BLaER1 treated with 17β-estradiol and CSF1 and Interleukin-3, amounts not matched to agents 10 nM and 100 nM (cell line): ENCODE measurements around the gene USP31.
"Not testable (repeated sequence)": the region's sequence is repeated elsewhere in the genome, so short reads cannot be mapped to it uniquely, and the experiment has no call there.

Experiments
- H3K27ac ChIP-seq, 11 experiments: shearing (Covaris generic); formaldehyde crosslinking; 2 replicates each; pipeline ENCODE4 v1.8.1; 2022
- H3K27me3 ChIP-seq, 11 experiments: shearing (Covaris generic); formaldehyde crosslinking; 2 replicates each; pipeline ENCODE4 v1.8.1; 2022
- H3K36me3 ChIP-seq, 11 experiments: shearing (Covaris generic); formaldehyde crosslinking; 2 replicates each; pipeline ENCODE4 v1.8.1; 2022
- H3K4me1 ChIP-seq, 10 experiments: shearing (Covaris generic); formaldehyde crosslinking; 2 replicates each; pipeline ENCODE4 v1.8.1; 2022
- H3K4me2 ChIP-seq, 11 experiments: shearing (Covaris generic); formaldehyde crosslinking; 2 replicates each; pipeline ENCODE4 v1.8.1; 2022
- H3K4me3 ChIP-seq, 10 experiments: shearing (Covaris generic); formaldehyde crosslinking; 2 replicates each; pipeline ENCODE4 v1.8.1; 2022
- H3K9ac ChIP-seq, 11 experiments: shearing (Covaris generic); formaldehyde crosslinking; 2 replicates each; pipeline ENCODE4 v1.8.1; 2022
- H3K9me3 ChIP-seq, 11 experiments: shearing (Covaris generic); formaldehyde crosslinking; replicated peaks in 1 of 11; 2 replicates each; pipeline ENCODE4 v1.8.1; 2022
- H4K20me1 ChIP-seq, 11 experiments: shearing (Covaris generic); formaldehyde crosslinking; 2 replicates each; pipeline ENCODE4 v1.8.1; 2022
- Cebpa-rat ChIP-seq, 11 experiments: shearing (Covaris generic); IDR thresholded peaks; 2 replicates each; pipeline ENCODE4 v1.8.1; 2022

The USP31 gene

DNA sequence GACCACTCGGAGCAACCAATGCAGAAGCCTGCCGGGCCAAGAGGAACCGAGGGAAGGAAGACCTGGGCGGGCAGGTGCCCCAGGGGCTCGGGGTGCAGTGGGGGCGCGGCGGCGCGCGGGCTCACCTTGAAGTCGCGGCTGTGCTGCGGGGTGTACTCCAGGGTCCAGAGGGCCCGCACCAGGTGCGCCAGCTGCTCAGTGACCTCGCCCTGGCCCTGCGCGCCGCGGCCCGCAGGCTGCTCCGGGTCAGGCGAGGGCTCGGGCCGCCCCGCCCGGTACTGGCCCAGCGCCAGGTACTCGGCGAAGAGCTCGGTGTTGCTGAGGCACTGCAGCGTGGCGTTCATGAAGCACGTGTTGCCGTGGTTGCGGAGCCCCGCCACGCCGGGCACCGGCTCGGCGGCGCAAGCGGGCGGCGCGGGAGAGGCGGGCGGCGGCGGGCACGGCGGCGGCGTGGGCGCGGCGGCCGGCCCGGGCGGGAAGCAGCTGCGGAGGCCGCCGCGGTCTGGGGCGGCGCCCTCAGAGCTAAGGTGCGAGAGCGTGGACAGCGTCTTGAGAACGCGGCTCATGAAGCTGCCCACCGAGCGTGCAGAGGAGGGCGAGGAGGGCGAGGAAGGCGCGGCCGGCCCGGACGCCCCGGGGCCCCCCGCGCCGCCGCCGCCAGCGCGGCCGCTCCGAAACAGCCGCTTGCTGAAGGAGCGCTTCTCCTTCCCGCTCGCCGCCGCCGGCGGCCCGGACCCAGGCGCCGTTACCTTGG lies 562 bp downstream of the USP31 start:
- Histone ChIP-seq H3K9me3 (no peaks in the 10 kb centered on the region), H3K4me3 (peak overlapping the region; percentile 66 to 93 (median 86)), H3K36me3 (no peaks in the 10 kb centered on the region), H3K4me2 (peak overlapping the region; percentile 81 to 99 (median 96)), H3K4me1 (peaks cover 24 to 44% (median 34%) of the 10 kb centered on the region in 10 experiments), H3K9ac (peak overlapping the region; percentile 79 to 91 (median 86)), H4K20me1 (peaks cover 13 to 48% (median 27%) of the 10 kb centered on the region in 11 experiments; a peak in 17 of 22 replicates), H3K27me3 (no peaks in the 10 kb centered on the region), H3K27ac (peak overlapping the region; percentile 41 to 87 (median 80); a peak in 21 of 22 replicates)
- TF ChIP-seq Cebpa-rat (IDR thresholded peaks at IDR 0.05) = no peak

DNA sequence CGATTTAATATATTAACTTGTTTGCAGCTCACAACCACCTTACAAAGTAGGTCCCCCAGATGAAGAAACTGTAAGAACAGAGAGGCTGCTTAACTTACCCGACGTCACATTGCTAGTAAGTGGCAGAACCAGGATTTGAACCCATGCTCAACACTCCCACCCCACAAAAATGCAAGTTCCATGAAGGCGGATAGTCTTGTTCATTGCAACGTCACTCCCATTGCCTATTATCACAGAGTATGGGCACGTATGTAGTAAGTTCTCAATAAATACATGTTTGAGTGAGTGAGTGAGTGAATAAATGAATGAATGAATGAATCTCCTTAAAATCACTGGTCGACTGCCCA lies 1.1 kb downstream of the USP31 start:
- H4K20me1 ChIP-seq = peaks cover 17 to 54% (median 32%) of the 10 kb centered on the region in 11 experiments; a peak in 17 of 22 replicates
- no peaks in the 10 kb centered on the region for H3K27me3 ChIP-seq
- H3K9me3 ChIP-seq = no peaks in the 10 kb centered on the region
- H3K27ac ChIP-seq = peak overlapping the region in 9 of 11 experiments; percentile 74 to 87 (median 82); a peak in 17 of 22 replicates
- no peaks in the 10 kb centered on the region for H3K36me3 ChIP-seq
- peak overlapping the region; percentile 81 to 99 (median 96) for H3K4me2 ChIP-seq
- peak overlapping the region; percentile 66 to 93 (median 86) for H3K4me3 ChIP-seq
- H3K9ac ChIP-seq = peak overlapping the region; percentile 79 to 91 (median 86)
- no peak for TF ChIP-seq Cebpa-rat (IDR thresholded peaks at IDR 0.05)
- peaks cover 24 to 44% (median 34%) of the 10 kb centered on the region in 10 experiments for H3K4me1 ChIP-seq

DNA sequence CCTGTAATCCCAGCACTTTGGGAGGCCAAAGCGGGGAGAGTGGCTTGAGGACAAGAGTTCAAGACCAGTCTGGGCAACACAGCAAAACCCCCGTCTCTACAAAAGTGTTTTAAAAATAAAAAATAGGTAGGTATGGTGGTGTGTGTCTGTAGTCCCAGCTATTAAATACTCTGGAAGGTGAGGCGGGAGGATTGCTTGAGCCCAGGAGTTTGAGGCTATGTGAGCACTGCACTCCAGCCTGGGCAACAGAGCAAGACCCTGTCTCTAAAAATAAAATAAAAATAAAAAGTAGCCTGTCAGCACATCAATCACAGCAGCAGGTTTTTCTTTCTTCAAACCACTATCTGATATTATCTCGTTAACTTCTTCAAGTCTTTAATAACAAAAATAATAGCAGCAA lies 1.6 kb downstream of the USP31 start:
- Histone ChIP-seq H3K36me3 (no peaks in the 10 kb centered on the region), H3K9me3 (no peaks in the 10 kb centered on the region), H4K20me1 (peaks cover 22 to 58% (median 36%) of the 10 kb centered on the region in 11 experiments; a peak in 17 of 22 replicates), H3K27ac (no peak overlapping the region), H3K4me1 (peaks cover 24 to 44% (median 34%) of the 10 kb centered on the region in 10 experiments), H3K9ac (peak overlapping the region in 1 of 11 experiments; percentile 14; a peak in 1 of 22 replicates), H3K4me2 (peak overlapping the region; percentile 81 to 99 (median 96)), H3K4me3 (peak overlapping the region in 9 of 10 experiments; percentile 78 to 93 (median 87); a peak in 13 of 20 replicates), H3K27me3 (no peaks in the 10 kb centered on the region)
- TF ChIP-seq Cebpa-rat (IDR thresholded peaks at IDR 0.05) = no peak

DNA sequence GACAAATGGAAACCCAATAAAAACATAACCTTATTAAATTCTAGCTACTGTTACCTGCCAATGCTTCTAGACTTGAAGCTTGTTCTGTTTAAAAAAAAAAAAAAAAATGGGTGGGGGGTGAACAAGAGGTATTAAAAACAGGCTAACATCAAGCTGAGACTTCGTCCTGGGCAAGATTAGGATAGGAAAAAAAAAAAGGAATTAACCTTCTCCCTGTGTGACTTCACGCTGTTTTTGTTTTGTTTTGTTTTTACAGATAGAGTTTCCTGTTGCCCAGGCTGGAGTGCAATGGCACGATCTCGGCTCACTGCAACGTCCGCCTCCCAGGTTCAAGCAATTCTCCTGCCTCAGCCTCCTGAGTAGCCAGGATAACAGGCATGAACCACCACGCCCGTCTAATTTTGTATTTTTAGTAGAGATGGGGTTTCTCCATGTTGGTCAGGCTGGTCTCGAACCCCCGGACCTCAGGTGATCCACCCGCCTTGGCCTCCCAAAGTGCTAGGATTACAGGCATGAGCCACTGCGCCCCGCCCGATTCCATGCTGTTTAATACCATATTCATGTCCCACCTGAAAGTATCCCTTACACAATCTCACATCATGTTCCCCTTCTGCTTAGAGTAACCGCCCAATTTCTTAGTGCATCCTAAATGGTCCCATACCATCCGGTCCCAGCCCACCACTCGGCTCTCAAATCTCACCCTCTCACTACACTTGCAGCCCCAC lies 2.2 kb downstream of the USP31 start:
- no peak for TF ChIP-seq Cebpa-rat (IDR thresholded peaks at IDR 0.05)
- peaks cover 24 to 44% (median 34%) of the 10 kb centered on the region in 10 experiments for H3K4me1 ChIP-seq
- H3K27ac ChIP-seq = no peak overlapping the region
- H3K4me2 ChIP-seq = peak overlapping the region; percentile 81 to 99 (median 96)
- H3K36me3 ChIP-seq = no peaks in the 10 kb centered on the region
- H4K20me1 ChIP-seq = peaks cover 22 to 65% (median 41%) of the 10 kb centered on the region in 11 experiments; a peak in 17 of 22 replicates
- no peaks in the 10 kb centered on the region for H3K9me3 ChIP-seq
- peak overlapping the region in 2 of 11 experiments; percentile 14 to 21; a peak in 2 of 22 replicates for H3K9ac ChIP-seq
- H3K27me3 ChIP-seq = no peaks in the 10 kb centered on the region
- no peak overlapping the region; a peak in 2 of 20 replicates for H3K4me3 ChIP-seq

DNA sequence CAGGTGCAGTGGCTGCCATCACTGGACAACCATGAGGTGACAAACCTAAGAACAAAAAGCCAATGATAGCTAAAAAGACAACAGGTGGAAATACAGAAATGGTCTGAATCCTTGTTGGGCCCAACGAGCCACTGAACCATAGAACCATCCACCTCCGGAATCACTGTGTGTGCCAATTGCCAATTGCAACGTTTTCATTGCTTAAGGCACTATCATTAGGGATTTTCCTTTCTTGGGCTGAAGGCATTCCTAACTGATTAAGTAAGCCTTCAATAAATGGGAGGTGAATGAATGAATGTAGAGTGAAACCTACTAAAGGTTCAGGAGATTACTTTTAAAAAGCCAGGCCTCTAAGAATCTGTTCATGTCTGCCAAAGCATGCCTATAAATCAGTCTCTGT lies 3.6 kb downstream of the USP31 start:
- no peak for TF ChIP-seq Cebpa-rat (IDR thresholded peaks at IDR 0.05)
- H3K9ac ChIP-seq = no peak overlapping the region
- H3K27ac ChIP-seq = no peak overlapping the region
- no peaks in the 10 kb centered on the region for H3K27me3 ChIP-seq
- peaks cover 25 to 79% (median 52%) of the 10 kb centered on the region in 11 experiments; a peak in 17 of 22 replicates for H4K20me1 ChIP-seq
- peaks cover 24 to 44% (median 34%) of the 10 kb centered on the region in 10 experiments for H3K4me1 ChIP-seq
- H3K4me2 ChIP-seq = peak overlapping the region; percentile 12 to 71 (median 56); a peak in 20 of 22 replicates
- H3K4me3 ChIP-seq = no peak overlapping the region
- H3K36me3 ChIP-seq = no peaks in the 10 kb centered on the region
- no peaks in the 10 kb centered on the region for H3K9me3 ChIP-seq

DNA sequence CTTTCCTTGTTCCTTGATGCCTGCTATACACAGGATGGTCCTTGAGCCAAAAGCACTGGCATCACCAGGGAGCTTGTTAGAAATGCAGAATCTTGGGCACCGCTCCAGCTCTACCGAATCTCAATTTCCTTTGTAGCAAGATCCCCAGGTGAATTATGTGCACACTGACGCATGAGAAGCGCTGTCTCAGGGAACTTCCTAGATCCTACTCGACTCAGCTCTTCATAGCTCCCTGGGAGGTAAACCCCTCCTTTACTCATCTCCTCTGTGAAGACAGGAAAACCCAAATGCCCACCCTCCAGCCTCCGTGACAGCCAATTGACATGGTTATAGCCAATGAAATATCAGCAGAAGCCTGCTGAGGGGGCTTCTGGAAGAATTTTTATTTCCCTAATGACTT lies 4.1 kb downstream of the USP31 start:
- no peak for TF ChIP-seq Cebpa-rat (IDR thresholded peaks at IDR 0.05)
- Histone ChIP-seq H3K9ac (no peak overlapping the region), H3K4me2 (peak overlapping the region; percentile 12 to 71 (median 56)), H3K4me1 (peaks cover 24 to 44% (median 34%) of the 10 kb centered on the region in 10 experiments), H4K20me1 (peaks cover 25 to 82% (median 57%) of the 10 kb centered on the region in 11 experiments; a peak in 17 of 22 replicates), H3K27ac (no peak overlapping the region), H3K9me3 (no peaks in the 10 kb centered on the region), H3K36me3 (no peaks in the 10 kb centered on the region), H3K4me3 (no peak overlapping the region), H3K27me3 (no peaks in the 10 kb centered on the region)

DNA sequence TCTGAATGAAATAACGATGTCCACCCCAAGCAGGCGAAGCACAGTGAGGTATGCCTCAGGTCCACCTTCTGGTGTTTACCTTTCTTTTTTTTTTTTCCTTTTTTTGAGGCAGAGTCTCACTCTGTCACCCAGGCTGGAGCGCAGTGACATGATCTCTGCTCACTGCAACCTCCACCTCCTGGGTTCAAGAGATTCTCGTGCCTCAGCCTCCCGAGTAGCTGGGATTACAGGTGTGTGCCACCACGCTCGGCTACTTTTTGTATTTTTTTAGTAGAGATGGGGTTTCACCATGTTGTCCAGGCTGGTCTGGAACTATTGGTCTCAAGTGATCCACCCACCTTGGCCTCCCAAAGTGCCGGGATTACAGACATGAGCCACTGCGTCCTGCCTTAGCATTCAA lies 4.9 kb downstream of the USP31 start:
- H3K27ac ChIP-seq, H3K9me3 ChIP-seq, H3K36me3 ChIP-seq, H3K4me3 ChIP-seq, H3K27me3 ChIP-seq, H3K9ac ChIP-seq: not testable (repeated sequence)
- Histone ChIP-seq H3K4me1 (peaks cover 24 to 44% (median 32%) of the 10 kb centered on the region in 10 experiments), H4K20me1 (peaks cover 25 to 84% (median 58%) of the 10 kb centered on the region in 11 experiments; a peak in 17 of 22 replicates), H3K4me2 (peak overlapping the region in 4 of 11 experiments; percentile 51 to 66 (median 56); a peak in 3 of 22 replicates)

DNA sequence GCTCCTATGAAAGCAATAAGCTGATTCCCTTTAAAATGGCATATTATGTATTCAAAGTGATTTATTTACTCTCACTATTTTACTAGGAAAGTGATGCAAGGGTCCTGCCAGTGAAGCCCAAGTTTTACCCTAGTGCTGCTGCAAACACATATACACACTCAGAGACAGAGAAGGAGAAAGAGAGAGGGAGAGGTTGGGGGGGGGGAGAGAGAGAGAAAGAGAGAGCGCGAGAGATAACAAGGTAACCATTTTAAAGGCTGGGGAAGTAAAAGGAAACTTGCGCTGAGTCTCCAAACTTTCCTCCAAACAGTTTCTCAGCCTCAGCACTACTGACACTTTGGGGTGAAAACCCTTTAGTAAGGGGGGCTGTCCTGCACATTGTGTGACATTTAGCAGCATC lies 5.9 kb downstream of the USP31 start:
- no peak overlapping the region for H3K4me3 ChIP-seq
- no peak overlapping the region for H3K27ac ChIP-seq
- peaks cover 24 to 42% (median 30%) of the 10 kb centered on the region in 10 experiments for H3K4me1 ChIP-seq
- no peak overlapping the region for H3K4me2 ChIP-seq
- no peak for TF ChIP-seq Cebpa-rat (IDR thresholded peaks at IDR 0.05)
- peaks cover 7 to 11% (median 10%) of the 10 kb centered on the region in 11 experiments; a peak in 21 of 22 replicates for H3K9me3 ChIP-seq
- H3K36me3 ChIP-seq = peaks cover 0 to 4% (median 0%) of the 10 kb centered on the region in 11 experiments; a peak in 5 of 22 replicates
- peaks cover 25 to 88% (median 58%) of the 10 kb centered on the region in 11 experiments; a peak in 17 of 22 replicates for H4K20me1 ChIP-seq
- no peaks in the 10 kb centered on the region for H3K27me3 ChIP-seq
- H3K9ac ChIP-seq = no peak overlapping the region
